HepG2 (cell line): Measurements from ENCODE around the gene CAPZA1. TPM values are rescaled to one million over a fixed set of nuclear protein-coding genes. Genes with fewer than 3 reads are reported as not detected.

Source experiments
- ATAC-seq: fragments of 200-7000 bp; cut with Tn5 transposase; 3 replicates; pipeline ENCODE4 v1.9.1; 2020; ENCODE audit warnings: mild to moderate bottlenecking, moderate library complexity
- BruUV-seq: library from RNA; stranded (reverse); fragments of 400-500 nt; replicated peaks from 2 replicates; lab custom pipeline; 2021; lab: Mats Ljungman, UMichigan
- CTCF ChIA-PET: fragments of 300-600 bp; formaldehyde crosslinking; extraction: SDS; loops from one replicate; lab custom pipeline; 2021; ENCODE audit warnings: low total read pairs, inconsistent platforms, low intra/inter-chr PET ratio; lab: Yijun Ruan, JAX
- POLR2A ChIA-PET: fragments of 350-600 bp; sonication (Branson Sonifier 250); formaldehyde crosslinking; loops from one replicate; lab custom pipeline; 2020; ENCODE audit warnings: antibody characterized with exemption, inconsistent platforms; lab: Yijun Ruan, JAX
- DNase-seq: peaks from one replicate; pipeline ENCODE4 v3.0.0-alpha.2; 2015; ENCODE audit warnings: low spot score
- FAIRE-seq: peaks from 3 replicates; lab custom pipeline; 2011; peaks lifted over from hg19 to GRCh38; lab: Jason Lieb, UNC
- H2AFZ ChIP-seq: one replicate; pipeline ENCODE4 v1.6.1; 2011; ENCODE audit warnings: low read length, inconsistent platforms
- H3K27ac ChIP-seq: fragments of 300-600 bp; 3 replicates; pipeline ENCODE4 v1.8.0; 2011; ENCODE audit warnings: mixed run types, mild to moderate bottlenecking, mixed read lengths, low read length, inconsistent platforms; ENCODE audit not compliant: insufficient read depth; ENCODE audit errors: extremely low read length
- H3K27me3 ChIP-seq, 2 experiments: fragments of 200-600 bp in 1 of 2; 2 replicates in 1 of 2; 3 replicates in 1 of 2; pipeline versions ENCODE4 v1.6.0 to v1.8.0; 2011; ENCODE audit warnings: low read length in 2 of 2, mild to moderate bottlenecking in 2 of 2, moderate library complexity in 2 of 2, inconsistent platforms in 1 of 2; ENCODE audit not compliant: insufficient read depth in 2 of 2, control insufficient read depth in 1 of 2
- H3K36me3 ChIP-seq, 2 experiments: fragments of 200-600 bp in 1 of 2; replicated peaks in 1 of 2; 2 replicates in 1 of 2; 3 replicates in 1 of 2; pipeline versions ENCODE4 v1.5.1 to v1.8.0; 2011; ENCODE audit warnings: low read length in 2 of 2, inconsistent platforms in 1 of 2; ENCODE audit not compliant: insufficient read depth in 2 of 2, control insufficient read depth in 1 of 2
- H3K4me1 ChIP-seq: 2 replicates; pipeline ENCODE4 v1.5.1; 2012; ENCODE audit warnings: low read length, inconsistent platforms; ENCODE audit not compliant: insufficient read depth
- H3K4me2 ChIP-seq: 2 replicates; pipeline ENCODE4 v1.6.0; 2011; ENCODE audit warnings: low read depth, low read length, inconsistent platforms
- H3K4me3 ChIP-seq, 3 experiments: fragments of 200-600 bp in 1 of 3; sonication (generic), shearing (Covaris generic) in 1 of 3; replicated peaks in 1 of 3; 2 replicates each; pipeline ENCODE4 v1.5.1; 2011 to 2016; ENCODE audit warnings: low read length in 3 of 3, inconsistent platforms in 2 of 3, low read depth in 2 of 3, mild to moderate bottlenecking in 2 of 3, control low read depth in 1 of 3, mixed read lengths in 1 of 3; ENCODE audit not compliant: insufficient read depth in 1 of 3
- H3K79me2 ChIP-seq: one replicate; pipeline ENCODE4 v1.6.1; 2011; ENCODE audit warnings: low read length, inconsistent platforms; ENCODE audit not compliant: insufficient read depth
- H3K9ac ChIP-seq: 2 replicates; pipeline ENCODE4 v1.6.0; 2011; ENCODE audit warnings: mild to moderate bottlenecking, low read depth, low read length, inconsistent platforms; ENCODE audit not compliant: insufficient read depth
- H3K9me3 ChIP-seq: 2 replicates; pipeline ENCODE4 v1.5.1; 2012; ENCODE audit warnings: mild to moderate bottlenecking, low read length
- H4K20me1 ChIP-seq: 2 replicates; pipeline ENCODE4 v1.6.0; 2011; ENCODE audit warnings: inconsistent platforms, mild to moderate bottlenecking, low read length, moderate library complexity; ENCODE audit not compliant: insufficient read depth
- DPF2 ChIP-seq: sonication (generic); formaldehyde crosslinking; IDR thresholded peaks from 2 replicates; pipeline ENCODE4 v1.4.0; 2020; ENCODE audit warnings: mild to moderate bottlenecking, low read depth, missing genetic modification reagents, borderline replicate concordance
- GABPA ChIP-seq, 2 experiments: IDR thresholded peaks; 2 replicates each; pipeline ENCODE4 v1.6.1; 2011 to 2016; ENCODE audit warnings: low read depth in 2 of 2, low read length in 1 of 2, missing biosample characterization in 1 of 2, missing genetic modification characterization in 1 of 2
- GTF3A ChIP-seq: sonication (generic); formaldehyde crosslinking; conservative IDR thresholded peaks from 2 replicates; pipeline ENCODE4 v1.4.0; 2020; ENCODE audit warnings: mild to moderate bottlenecking, missing genetic modification reagents
- SAP130 ChIP-seq: IDR thresholded peaks from 2 replicates; pipeline ENCODE4 v1.6.1; 2016; ENCODE audit warnings: low read depth
- ZNF430 ChIP-seq: sonication (generic); formaldehyde crosslinking; IDR thresholded peaks from 2 replicates; pipeline ENCODE4 v1.9.0; 2021; ENCODE audit warnings: mild to moderate bottlenecking, missing genetic modification reagents
- WGBS: methylation state at CpG from one replicate; pipeline ENCODE4 v1.1.6; 2017; ENCODE audit warnings: low lambda C conversion rate; 5-methylcytosine and 5-hydroxymethylcytosine counted together
- in situ Hi-C: cut with HindIII; loops from 2 replicates; pipeline ENCODE4 v1.10.0; 2017; ENCODE audit warnings: low pct_unique_long_range_greater_than_20kb; ENCODE audit not compliant: extremely low pct_ligation_motif_present
- intact Hi-C: fragments of 100-400 bp; cut with micrococcal nuclease; formaldehyde crosslinking; loops from one replicate; pipeline ENCODE4 v1.10.0; 2022; ENCODE audit not compliant: unreplicated experiment
- polyA plus RNA-seq, 8 experiments: library from polyadenylated mRNA; depleted of rRNA in 3 of 8; stranded (reverse) in 7 of 8; unstranded in 1 of 8; fragments of >200 nt; fragmentation: Illumina TruSeq in 4 of 8; extraction: Trizol in 4 of 8; gene quantifications; 2 replicates each; pipeline versions ENCODE4 v1.2.1 to v1.2.3, GENCODE V29; 2011 to 2016; ENCODE audit warnings: low read depth in 4 of 8, missing spikeins in 1 of 8, mixed read lengths in 1 of 8; ENCODE audit not compliant: insufficient read depth in 1 of 8
- total RNA-seq, 5 experiments: library from RNA; depleted of rRNA; stranded (reverse); fragments of >200 nt; fragmentation: Illumina TruSeq; extraction: Trizol; gene quantifications; 2 replicates each; pipeline ENCODE4 v1.2.3, GENCODE V29; 2016; ENCODE audit warnings: low read depth in 1 of 5

CAPZA1 gene
- total and polyA plus RNA-seq, 2 of the 13 experiments (the other 11 are each of a cell fraction or from before 2014, with no cell fraction given) = 67.0 to 117 TPM

DNA sequence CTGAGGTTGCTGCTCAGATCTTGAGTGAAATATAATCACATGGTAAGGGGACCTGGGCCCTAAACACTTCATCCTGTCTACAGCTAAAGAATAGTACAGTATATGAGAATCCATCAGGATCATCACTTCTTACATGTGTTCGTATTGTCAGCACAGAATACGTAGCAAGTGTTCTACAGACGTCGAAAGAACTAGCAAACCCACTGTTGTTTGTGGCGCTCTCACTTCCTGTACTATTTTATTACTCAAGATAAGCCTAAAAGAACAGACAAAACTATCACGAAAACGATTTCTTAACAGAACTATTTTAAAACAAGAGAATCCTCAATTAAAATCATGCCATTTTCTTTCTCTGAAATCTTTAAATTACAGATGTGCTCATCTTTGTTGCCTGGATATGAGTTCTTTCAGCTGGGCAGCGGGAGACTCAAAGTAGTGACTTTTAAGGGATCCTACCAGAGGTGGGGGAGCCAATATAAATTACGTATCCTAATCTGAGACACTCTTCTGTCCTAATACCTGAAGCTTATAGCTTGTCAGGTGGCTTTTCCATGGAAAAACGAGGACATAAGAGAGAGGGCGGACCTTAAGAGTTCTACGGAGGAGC is 1.4 kb upstream of the CAPZA1 start:
- ATAC-seq (peak; percentile 4; the same call in 1 of the 3 replicates), FAIRE-seq (no peak), DNase-seq (no peak)
- WGBS = under 1% methylated on average over 12 of the region's 12 CpGs
- POLR2A ChIA-PET = interaction anchor here (0.6 to 2.1 kb wide), 10 partner anchors 9 to 1140 kb away, joined by 3 to 24 read pairs (median 6); partner anchors contain the start of gene MOV10
- TF ChIP-seq SAP130 = no peak
- TF ChIP-seq DPF2 (CRISPR knock-in tag) = no peak
- TF ChIP-seq GTF3A = 0 out of 2 replicates have a peak, but pooled peaks have one; percentile 14
- no peak for TF ChIP-seq GABPA (IDR thresholded peaks at IDR 0.05; ENCODE audit: low read depth, low read length)
- TF ChIP-seq GABPA (CRISPR knock-in tag; IDR thresholded peaks at IDR 0.05; ENCODE audit: low read depth) = peak; percentile 23; the same call in 1 of the 2 replicates
- TF ChIP-seq ZNF430 (CRISPR knock-in tag) = 0 out of 2 replicates have a peak, but pooled peaks have one; percentile 3
- Histone ChIP-seq H3K27me3 (no peaks in the 10 kb centered on the region; a peak in 2 of 5 replicates), H3K9me3 (no peaks in the 10 kb centered on the region), H3K4me2 (peak overlapping the region; percentile 89), H3K27ac (peak overlapping the region; percentile 95), H3K36me3 (peaks cover 0 to 13% of the 10 kb centered on the region in 2 experiments; a peak in 3 of 5 replicates), H3K4me3 (peak overlapping the region; percentile 88 to 94 (median 92)), H3K79me2 (peaks cover 63% of the 10 kb centered on the region), H2AFZ (no peak overlapping the region), H3K9ac (peak overlapping the region; percentile 96), H3K4me1 (peaks cover 32% of the 10 kb centered on the region), H4K20me1 (peaks cover 13% of the 10 kb centered on the region)
- CTCF ChIA-PET = no interaction called here
- TSS peak; percentile 59 for BruUV-seq
- in situ Hi-C loops (loop anchor here (5.0 kb wide), 2 partner anchors 89 to 226 kb away; partner anchors contain the start of gene RHOC), intact Hi-C loops (loop anchor here (2.0 kb wide), 1 partner anchor 57 kb away; the partner anchor contains the start of gene MOV10)
